Thoracic aorta (tissue), 2 donors: ENCODE measurements around the gene ZMIZ1. TPM values are rescaled to one million over a fixed set of nuclear protein-coding genes. Genes with fewer than 3 reads are reported as not detected.

Experiments
- ATAC-seq: fragments of 150-250 bp; one replicate; pipeline ENCODE4 v1.8.0; 2017; ENCODE audit warnings: low read depth; ENCODE audit not compliant: insufficient number of reproducible peaks, low FRiP score
- DNase-seq: peaks from one replicate; pipeline ENCODE4 v3.0.0-alpha.2; 2020; ENCODE audit warnings: low spot score
- H3K27ac ChIP-seq, 2 donors: fragments of 200-600 bp; sonication (generic); 1 replicate in 1 of 2; 2 replicates in 1 of 2; pipeline ENCODE4 v1.5.1; 2016; ENCODE audit warnings: mild to moderate bottlenecking in 2 of 2, moderate library complexity in 2 of 2
- H3K27me3 ChIP-seq: fragments of 200-600 bp; sonication (generic); replicated peaks from 2 replicates; pipeline ENCODE4 v1.6.0; 2016; ENCODE audit warnings: mild to moderate bottlenecking; ENCODE audit not compliant: insufficient read depth
- H3K36me3 ChIP-seq: fragments of 200-600 bp; sonication (generic); one replicate; pipeline ENCODE4 v1.5.1; 2016
- H3K4me1 ChIP-seq, 2 donors: fragments of 200-600 bp; sonication (generic); 1 replicate in 1 of 2; 2 replicates in 1 of 2; pipeline versions ENCODE4 v1.5.1 to v1.6.0; 2016; ENCODE audit warnings: low read depth in 2 of 2, mild to moderate bottlenecking in 1 of 2; ENCODE audit not compliant: control insufficient read depth in 1 of 2
- H3K4me3 ChIP-seq: fragments of 200-600 bp; sonication (generic); 2 replicates; pipeline ENCODE4 v1.5.1; 2016; ENCODE audit warnings: mild to moderate bottlenecking
- H3K9me3 ChIP-seq: fragments of 200-600 bp; sonication (generic); 2 replicates; pipeline ENCODE4 v1.5.1; 2016
- CTCF ChIP-seq: fragments of 200-600 bp; sonication (generic); IDR thresholded peaks from one replicate; pipeline ENCODE4 v1.5.1; 2019; ENCODE audit warnings: antibody characterized with exemption
- total RNA-seq, 2 donors: library from RNA; depleted of rRNA; stranded (reverse); fragments of >200 nt; gene quantifications; one replicate each; pipeline versions ENCODE4 v1.1.0 to v1.2.3, GENCODE V29; 2016

The ZMIZ1 gene
- total RNA-seq, 2 donors from 2014 or later, result 57.8 to 81.6 TPM

GRCh38 chr10:79284158-79284871 lies 215.5 kb downstream of the ZMIZ1 start:
- H3K27ac ChIP-seq, result no peak overlapping the region
- H3K4me3 ChIP-seq, result no peak overlapping the region
- H3K27me3 ChIP-seq, result no peaks in the 10 kb centered on the region
- H3K36me3 ChIP-seq, result peaks cover 3% of the 10 kb centered on the region
- DNase-seq, result no peak
- no peaks in the 10 kb centered on the region for H3K9me3 ChIP-seq
- ATAC-seq, result no peak
- peaks cover 15 to 22% of the 10 kb centered on the region in 2 donors for H3K4me1 ChIP-seq
- no peak for TF ChIP-seq CTCF

DNA sequence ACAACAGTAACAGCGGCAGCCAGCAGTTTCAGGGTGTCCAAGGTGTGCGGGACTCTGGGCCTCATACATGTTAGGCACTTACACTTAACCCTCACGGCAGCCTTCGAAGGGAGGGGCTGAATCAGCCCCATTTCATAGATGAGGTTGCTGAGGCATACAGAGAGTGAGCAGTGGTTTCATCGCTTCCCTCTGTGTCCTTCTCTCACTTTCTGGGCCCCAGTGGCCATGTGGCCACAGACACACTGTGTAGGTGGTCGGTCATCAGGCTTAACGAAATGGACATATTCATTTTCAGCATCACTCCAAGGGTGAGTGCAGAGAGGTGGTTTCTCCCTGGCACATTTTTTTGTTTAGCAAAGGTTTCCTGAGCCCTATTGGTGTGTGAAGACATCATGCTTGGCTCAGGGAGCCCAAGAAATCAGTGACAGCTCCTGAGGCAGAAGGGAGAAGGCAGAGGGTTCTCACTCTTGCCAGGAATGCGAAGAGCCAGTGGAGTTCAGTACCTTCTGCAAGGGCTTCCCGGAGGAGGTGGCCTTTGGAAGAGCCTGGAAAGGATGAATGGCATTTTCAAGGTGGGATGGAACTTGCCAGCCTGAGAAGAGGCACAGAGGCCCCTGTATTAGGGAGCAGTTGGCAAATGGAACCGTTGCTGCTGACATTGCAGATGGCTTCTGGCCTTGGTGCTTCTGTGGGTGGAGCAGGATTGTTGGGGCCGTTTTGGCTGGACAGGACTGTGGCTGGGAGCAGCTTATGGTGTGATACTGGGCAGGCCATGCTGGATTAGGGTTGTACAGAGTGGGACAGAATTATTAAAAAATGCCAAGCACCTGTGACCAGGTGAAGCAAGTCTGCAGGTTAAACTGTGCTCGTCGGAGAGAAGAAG lies 216.8 kb downstream of the ZMIZ1 start:
- H3K9me3 ChIP-seq, result no peaks in the 10 kb centered on the region
- no peaks in the 10 kb centered on the region for H3K27me3 ChIP-seq
- no peak for ATAC-seq
- peak overlapping the region in 1 of 2 donors; percentile 50 for H3K27ac ChIP-seq
- H3K36me3 ChIP-seq, result peaks cover 5% of the 10 kb centered on the region
- H3K4me3 ChIP-seq, result peak overlapping the region; percentile 9
- DNase-seq, result no peak
- no peak for TF ChIP-seq CTCF
- H3K4me1 ChIP-seq, result peaks cover 15 to 22% of the 10 kb centered on the region in 2 donors

- Histone ChIP-seq H3K9me3 (no peaks in the 10 kb centered on the region), H3K4me1 (peaks cover 15 to 22% of the 10 kb centered on the region in 2 donors), H3K36me3 (peaks cover 11% of the 10 kb centered on the region), H3K4me3 (peak overlapping the region; percentile 9), H3K27ac (peak overlapping the region in 1 of 2 donors; percentile 50), H3K27me3 (no peaks in the 10 kb centered on the region)
- ATAC-seq (no peak), DNase-seq (no peak)
- TF ChIP-seq CTCF, result no peak
Measured at GRCh38 chr10:79286318-79286951, 217.7 kb downstream of the ZMIZ1 start.

GRCh38 chr10:79287973-79288723 lies 219.4 kb downstream of the ZMIZ1 start:
- Histone ChIP-seq H3K4me1 (peaks cover 15 to 22% of the 10 kb centered on the region in 2 donors), H3K4me3 (no peak overlapping the region), H3K27ac (no peak overlapping the region), H3K27me3 (no peaks in the 10 kb centered on the region), H3K9me3 (no peaks in the 10 kb centered on the region), H3K36me3 (peaks cover 7% of the 10 kb centered on the region)
- ATAC-seq (no peak), DNase-seq (no peak)
- no peak for TF ChIP-seq CTCF
